ENCODE data around the gene SH3BP4. TPM values are rescaled to one million over a fixed set of nuclear protein-coding genes. Genes with fewer than 3 reads are reported as not detected.

Gene SH3BP4
- total RNA-seq, 1 donor from 2014 or later: 53.4 TPM

- Histone ChIP-seq H3K9ac (no peak overlapping the region), H2AFZ (replicated peaks) (no peak overlapping the region), H3K27me3 (no peaks in the 10 kb centered on the region), H3K4me2 (no peak overlapping the region), H3K36me3 (no peaks in the 10 kb centered on the region), H3K4me1 (peaks cover 14% of the 10 kb centered on the region), H3K4me3 (no peak overlapping the region), H4K20me1 (ENCODE audit: low read depth) (no peaks in the 10 kb centered on the region), H3K27ac (no peak overlapping the region), H3F3A (ENCODE audit: low read depth) (peaks cover 27% of the 10 kb centered on the region), H3K79me2 (ENCODE audit: low read depth) (no peaks in the 10 kb centered on the region), H3K9me3 (ENCODE audit: low read depth) (no peaks in the 10 kb centered on the region)
- peaks cover 8% of the 10 kb centered on the region for H3K9me3 Mint-ChIP-seq
- no peaks in the 10 kb centered on the region for H3K36me3 Mint-ChIP-seq
- peaks cover 17% of the 10 kb centered on the region for H3K4me1 Mint-ChIP-seq
- no peak overlapping the region for H3K4me3 Mint-ChIP-seq
- no peak overlapping the region for H3K27ac Mint-ChIP-seq
- TF ChIP-seq CTCF (IDR thresholded peaks at IDR 0.05): no peak
- no peak for TF ChIP-seq EZH2 (IDR thresholded peaks at IDR 0.05)
- no peak for TF ChIP-seq EZH2phosphoT487 (IDR thresholded peaks at IDR 0.05)
- DNase-seq (ENCODE audit: low spot score): no peak
- H3K27me3 Mint-ChIP-seq (ENCODE audit: insufficient read depth, low read depth): peaks cover 7% of the 10 kb centered on the region
These were observed 22.8 kb upstream of the SH3BP4 start for GRCh38 chr2:234929002-234929401.

- no peaks in the 10 kb centered on the region for H3K9me3 ChIP-seq (ENCODE audit: low read depth)
- H3K4me2 ChIP-seq: no peak overlapping the region
- H3K36me3 Mint-ChIP-seq: no peaks in the 10 kb centered on the region
- peaks cover 27% of the 10 kb centered on the region for H3F3A ChIP-seq (ENCODE audit: low read depth)
- H3K27ac ChIP-seq: no peak overlapping the region
- H3K36me3 ChIP-seq: no peaks in the 10 kb centered on the region
- H3K27ac Mint-ChIP-seq: no peak overlapping the region
- H2AFZ ChIP-seq (replicated peaks): no peak overlapping the region
- peaks cover 14% of the 10 kb centered on the region for H3K4me1 ChIP-seq
- no peaks in the 10 kb centered on the region for H3K79me2 ChIP-seq (ENCODE audit: low read depth)
- H3K9ac ChIP-seq: no peak overlapping the region
- no peak for TF ChIP-seq CTCF (IDR thresholded peaks at IDR 0.05)
- TF ChIP-seq EZH2 (IDR thresholded peaks at IDR 0.05): no peak
- no peak for TF ChIP-seq EZH2phosphoT487 (IDR thresholded peaks at IDR 0.05)
- no peak for DNase-seq (ENCODE audit: low spot score)
- no peaks in the 10 kb centered on the region for H4K20me1 ChIP-seq (ENCODE audit: low read depth)
- H3K27me3 ChIP-seq: no peaks in the 10 kb centered on the region
- peaks cover 9% of the 10 kb centered on the region for H3K27me3 Mint-ChIP-seq (ENCODE audit: insufficient read depth, low read depth)
- peaks cover 3% of the 10 kb centered on the region for H3K9me3 Mint-ChIP-seq
- peaks cover 18% of the 10 kb centered on the region for H3K4me1 Mint-ChIP-seq
- no peak overlapping the region for H3K4me3 Mint-ChIP-seq
- H3K4me3 ChIP-seq: no peak overlapping the region
These were observed 21.4 kb upstream of the SH3BP4 start for GRCh38 chr2:234930397-234930796.

DNA sequence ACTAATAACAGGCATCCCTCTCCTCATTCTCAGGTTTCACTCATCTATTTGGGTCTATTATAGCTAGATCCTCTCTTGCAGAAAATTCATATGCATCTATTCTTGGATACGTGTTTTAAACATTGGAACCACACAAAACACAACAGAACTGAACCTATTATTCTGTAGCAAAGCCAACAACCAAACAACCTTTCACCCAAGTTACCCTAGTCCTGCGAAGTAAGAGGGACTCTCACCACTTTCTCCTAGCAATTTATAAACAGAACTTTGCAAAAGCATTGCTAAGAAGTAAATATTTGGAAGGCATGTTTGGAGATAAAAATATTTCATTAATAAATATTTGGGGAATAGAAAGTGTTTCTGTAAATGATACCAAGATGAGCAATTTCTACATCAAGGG lies 20.4 kb upstream of the SH3BP4 start:
- TF ChIP-seq CTCF (IDR thresholded peaks at IDR 0.05) (no peak), EZH2 (IDR thresholded peaks at IDR 0.05) (no peak), EZH2phosphoT487 (IDR thresholded peaks at IDR 0.05) (no peak)
- Mint-ChIP-seq H3K27me3 (ENCODE audit: insufficient read depth, low read depth) (peaks cover 10% of the 10 kb centered on the region), H3K4me1 (peaks cover 18% of the 10 kb centered on the region), H3K4me3 (no peak overlapping the region), H3K9me3 (peaks cover 2% of the 10 kb centered on the region), H3K27ac (no peak overlapping the region), H3K36me3 (no peaks in the 10 kb centered on the region)
- Histone ChIP-seq H3K4me1 (peaks cover 14% of the 10 kb centered on the region), H3K4me3 (no peak overlapping the region), H3K36me3 (no peaks in the 10 kb centered on the region), H4K20me1 (ENCODE audit: low read depth) (no peaks in the 10 kb centered on the region), H3K9me3 (ENCODE audit: low read depth) (no peaks in the 10 kb centered on the region), H2AFZ (replicated peaks) (no peak overlapping the region), H3F3A (ENCODE audit: low read depth) (peaks cover 27% of the 10 kb centered on the region), H3K9ac (no peak overlapping the region), H3K27me3 (no peaks in the 10 kb centered on the region), H3K79me2 (ENCODE audit: low read depth) (no peaks in the 10 kb centered on the region), H3K27ac (no peak overlapping the region), H3K4me2 (no peak overlapping the region)
- DNase-seq (ENCODE audit: low spot score): no peak

Measured in neural progenitor cell (in vitro differentiated cells).